ENCODE measurements around the gene DAPK2.

GRCh38 chr15:64019764-64020163 is 26.5 kb downstream of the DAPK2 start:
- TF ChIP-seq CTCF (conservative IDR thresholded peaks at IDR 0.05; ENCODE audit: low read depth, low read length) (no peak), EZH2 (IDR thresholded peaks at IDR 0.05; ENCODE audit: low read length, unreplicated experiment) (no peak)
